Measurements from ENCODE around the gene USP48.

USP48 gene

GRCh38 chr1:21749859-21750468, 33.0 kb downstream of the USP48 start:
- DNase-seq (ENCODE audit: low read depth in 2 of 2) = no peak

GRCh38 chr1:21749109-21749508, 33.8 kb downstream of the USP48 start:
- no peak for DNase-seq (ENCODE audit: low read depth in 2 of 2)

- DNase-seq (ENCODE audit: low read depth in 2 of 2) = no peak
These were observed 39.5 kb downstream of the USP48 start for GRCh38 chr1:21743476-21743875.

- no peak for DNase-seq (ENCODE audit: low read depth in 2 of 2)
These were observed 40.4 kb downstream of the USP48 start for GRCh38 chr1:21742578-21742977.

- no peak for DNase-seq (ENCODE audit: low read depth in 2 of 2)
These were observed 41.7 kb downstream of the USP48 start for GRCh38 chr1:21741206-21741605.

GRCh38 chr1:21736876-21737275, 46.1 kb downstream of the USP48 start:
- no peak for DNase-seq (ENCODE audit: low read depth in 2 of 2)

- DNase-seq (ENCODE audit: low read depth in 2 of 2) = no peak
These were observed 46.9 kb downstream of the USP48 start for GRCh38 chr1:21736011-21736410.

GRCh38 chr1:21734526-21734925, 48.4 kb downstream of the USP48 start:
- DNase-seq (ENCODE audit: low read depth in 2 of 2) = no peak

- DNase-seq (ENCODE audit: low read depth in 2 of 2) = no peak
These were observed 50.3 kb downstream of the USP48 start for GRCh38 chr1:21732664-21733063.

- DNase-seq (ENCODE audit: low read depth in 2 of 2) = no peak
These were observed 57.1 kb downstream of the USP48 start for GRCh38 chr1:21725748-21726392.

- no peak for DNase-seq (ENCODE audit: low read depth in 2 of 2)
These were observed 58.4 kb downstream of the USP48 start for GRCh38 chr1:21724570-21724969.

- no peak for DNase-seq (ENCODE audit: low read depth in 2 of 2)
These were observed 58.9 kb downstream of the USP48 start for GRCh38 chr1:21724098-21724497.

GRCh38 chr1:21721295-21721985, 61.5 kb downstream of the USP48 start:
- no peak for DNase-seq (ENCODE audit: low read depth in 2 of 2)

- no peak for DNase-seq (ENCODE audit: low read depth in 2 of 2)
These were observed 66.8 kb downstream of the USP48 start for GRCh38 chr1:21716169-21716568.

GRCh38 chr1:21707891-21708290, 75.1 kb downstream of the USP48 start:
- DNase-seq (ENCODE audit: low read depth in 2 of 2) = no peak

GRCh38 chr1:21707086-21707840, 75.7 kb downstream of the USP48 start:
- DNase-seq (ENCODE audit: low read depth in 2 of 2) = no peak

- no peak for DNase-seq (ENCODE audit: low read depth in 2 of 2)
These were observed 76.7 kb downstream of the USP48 start for GRCh38 chr1:21706151-21706835.

GRCh38 chr1:21705303-21705980, 77.5 kb downstream of the USP48 start:
- no peak for DNase-seq (ENCODE audit: low read depth in 2 of 2)

GRCh38 chr1:21704145-21704544, 78.8 kb downstream of the USP48 start:
- no peak for DNase-seq (ENCODE audit: low read depth in 2 of 2)

GRCh38 chr1:21703318-21703963, 79.5 kb downstream of the USP48 start:
- no peak for DNase-seq (ENCODE audit: low read depth in 2 of 2)

GRCh38 chr1:21702780-21703179, 80.2 kb downstream of the USP48 start:
- DNase-seq (ENCODE audit: low read depth in 2 of 2) = no peak
